Stimulated activated CD4-positive, alpha-beta T cell treated with anti-CD3 and anti-CD28 coated beads, Interleukin-2, amount 100 ng/mL, for 48 hours (primary cell): ENCODE data around the gene CDC45.
"Not testable (repeated sequence)": the region's sequence is repeated elsewhere in the genome, so short reads cannot be mapped to it uniquely, and the experiment has no call there.

Experiments used
- DNase-seq, 2 donors: peaks; one replicate each; pipeline ENCODE4 v3.0.0-alpha.2; 2020

Gene CDC45

DNA sequence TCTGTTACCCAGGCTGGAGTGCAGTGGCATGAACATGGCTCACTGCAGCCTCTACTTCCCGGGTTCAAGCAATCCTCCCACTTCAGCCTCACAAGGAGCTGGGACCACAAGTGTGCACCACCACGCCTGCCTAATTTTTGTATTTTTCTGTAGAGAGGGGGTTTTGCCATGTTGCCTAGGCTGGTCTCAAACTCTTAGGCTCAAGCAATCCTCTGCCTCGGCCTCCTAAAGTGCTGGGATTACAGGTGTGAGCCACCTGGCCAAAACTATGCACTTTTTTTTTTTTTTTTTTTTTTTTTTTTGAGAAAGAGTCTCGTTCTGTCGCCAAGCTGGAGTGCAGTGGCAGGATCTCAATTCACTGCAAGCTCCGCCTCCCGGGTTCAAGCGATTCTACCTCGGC lies 56.8 kb downstream of the CDC45 start:
- no peak for DNase-seq

DNA sequence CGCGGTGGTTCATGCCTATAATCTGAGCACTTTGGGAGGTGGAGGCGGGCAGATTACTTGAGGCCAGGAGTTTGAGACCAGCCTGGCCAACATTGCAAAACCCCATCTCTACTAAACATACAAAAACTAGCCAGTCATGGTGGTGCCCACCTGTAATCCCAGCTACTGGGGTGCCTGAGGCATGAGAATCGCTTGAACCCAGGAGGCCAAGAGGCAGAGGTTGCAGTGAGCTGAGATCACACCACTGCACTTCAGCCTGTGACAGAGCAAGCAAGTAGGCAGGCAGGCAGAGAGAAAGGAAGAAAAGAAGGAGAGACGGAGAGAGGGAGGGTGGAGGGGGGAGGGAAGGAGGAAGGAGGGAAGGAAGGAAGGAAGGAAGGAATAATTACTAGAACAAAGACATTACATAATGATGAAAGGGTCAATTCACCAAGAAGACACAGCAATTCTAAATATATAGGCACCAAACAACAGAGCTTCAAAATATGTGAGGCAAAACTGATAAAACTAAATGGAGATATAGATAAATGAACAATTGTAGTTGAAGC lies 58.3 kb downstream of the CDC45 start:
- no peak for DNase-seq

DNA sequence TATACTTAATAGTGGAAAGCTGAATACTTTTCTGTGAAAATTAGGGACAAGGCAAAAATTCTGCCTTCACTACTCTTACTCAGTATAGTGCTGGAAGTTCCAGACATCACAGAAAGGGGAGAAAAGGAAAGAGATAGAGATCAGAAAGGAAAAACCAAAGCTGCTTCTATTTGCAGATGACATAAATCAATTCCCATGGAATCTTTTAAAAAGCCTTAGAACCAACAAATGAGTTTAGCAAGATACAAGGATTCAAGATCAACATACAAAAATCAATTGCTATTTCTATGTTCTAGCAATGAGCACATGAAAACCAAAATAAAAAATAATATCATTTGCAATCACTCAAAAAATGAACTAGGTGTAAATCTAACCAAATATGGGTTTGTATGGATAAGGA lies 60.7 kb downstream of the CDC45 start:
- no peak for DNase-seq

DNA sequence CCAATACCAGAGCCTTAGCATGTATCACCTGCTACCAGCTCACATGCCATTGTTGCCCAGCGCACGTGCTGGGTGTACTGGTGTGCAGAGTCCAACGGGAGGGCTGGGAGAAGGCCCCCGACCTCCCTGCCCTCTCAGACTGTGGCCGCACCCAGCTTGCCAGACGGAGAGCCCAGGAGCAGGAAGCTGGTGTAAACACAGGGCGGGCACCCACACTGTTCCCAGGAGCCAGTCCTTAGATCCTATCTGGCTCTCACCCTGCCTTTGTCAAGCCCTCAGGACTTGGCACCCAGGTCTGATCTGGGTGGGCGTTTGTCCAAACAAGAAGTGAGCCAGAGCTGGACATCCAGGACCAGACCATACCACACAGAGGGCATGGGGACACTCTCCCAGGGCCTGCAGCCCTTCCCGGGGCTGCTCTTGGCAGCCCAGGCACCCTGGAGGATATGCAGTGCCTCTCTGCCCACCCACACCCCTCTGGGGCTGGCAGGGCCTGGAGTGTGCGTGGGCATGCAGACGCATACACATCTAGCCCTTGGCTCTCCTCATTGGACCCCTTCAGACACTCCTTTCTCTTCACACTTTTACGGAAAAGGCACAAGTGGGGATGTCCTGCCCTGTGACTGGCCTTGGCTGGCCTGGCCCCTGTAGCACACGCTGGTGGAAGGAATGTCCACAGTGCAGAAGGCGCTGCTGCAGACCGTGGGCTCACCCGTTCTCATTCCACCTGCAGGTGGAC lies 64.4 kb downstream of the CDC45 start:
- no peak for DNase-seq

DNA sequence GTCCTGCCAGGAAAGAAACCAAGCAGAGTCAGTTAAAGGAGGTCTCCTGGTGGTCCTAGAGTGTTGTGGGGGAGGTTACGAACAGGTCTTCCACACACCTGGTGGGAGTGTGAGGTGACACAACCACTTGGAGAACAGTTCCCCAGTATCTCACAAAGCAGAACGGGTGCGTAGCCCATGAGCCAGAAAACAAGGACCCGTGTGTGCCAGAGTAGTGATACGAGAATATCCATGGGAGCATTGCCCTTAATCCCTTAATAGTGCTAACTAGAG lies 66.2 kb downstream of the CDC45 start:
- no peak for DNase-seq

DNA sequence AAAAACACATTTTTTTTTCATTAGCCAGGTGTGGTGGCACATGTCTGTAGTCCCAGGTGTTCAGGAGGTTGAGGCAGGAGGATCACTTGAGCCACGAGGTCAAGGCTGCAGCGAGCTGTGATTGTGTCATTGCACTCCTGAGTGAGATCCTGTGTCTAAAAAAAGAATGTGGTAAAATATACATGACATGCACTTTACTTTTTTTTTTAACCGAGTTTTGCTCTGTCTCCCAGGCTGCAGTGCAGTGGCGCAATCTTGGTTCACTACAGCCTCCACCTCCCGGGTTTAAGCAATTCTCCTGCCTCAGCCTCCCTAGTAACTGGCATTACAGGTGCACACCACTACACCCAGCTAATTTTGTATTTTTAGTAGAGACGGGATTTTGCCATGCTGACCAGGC lies 67.0 kb downstream of the CDC45 start:
- no peak for DNase-seq

DNA sequence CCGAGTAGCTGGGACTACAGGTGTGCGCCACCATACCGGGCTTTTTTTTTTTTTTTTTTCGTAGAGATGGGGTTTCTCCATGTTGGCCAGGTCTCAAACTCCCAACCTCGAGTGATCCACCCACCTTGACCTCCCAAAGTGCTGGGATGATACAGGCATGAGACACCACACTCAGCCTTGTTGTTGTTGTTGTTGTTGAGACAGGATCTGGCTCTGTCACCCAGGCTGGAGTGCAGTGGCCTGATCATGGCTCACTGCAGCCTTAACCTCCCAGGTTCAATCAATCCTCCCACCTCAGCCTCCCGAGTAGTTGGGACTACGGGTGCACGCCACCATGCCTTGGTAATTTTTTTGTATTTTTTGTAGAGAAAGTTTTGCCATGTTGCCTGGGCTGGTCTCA lies 67.9 kb downstream of the CDC45 start:
- DNase-seq, result no peak

DNA sequence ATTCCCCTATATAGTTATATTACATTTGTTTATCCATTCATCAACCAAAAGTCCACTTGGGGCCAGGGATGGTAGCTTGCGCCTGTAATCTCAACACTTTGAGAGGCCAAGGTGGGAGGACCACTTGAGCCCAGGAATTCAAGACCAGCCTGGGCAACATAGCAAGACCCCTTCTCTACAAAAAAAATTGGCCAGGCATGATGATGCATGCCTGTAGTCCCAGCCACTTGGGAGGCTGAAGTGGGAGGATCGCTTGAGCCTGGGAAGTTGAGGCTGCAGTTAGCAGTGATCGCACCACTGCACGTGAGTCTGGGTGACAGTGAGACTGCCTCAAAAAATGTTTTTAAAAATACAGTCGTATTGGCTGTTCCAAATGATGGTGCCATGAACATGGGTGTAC lies 68.7 kb downstream of the CDC45 start:
- not testable (repeated sequence) for DNase-seq

DNA sequence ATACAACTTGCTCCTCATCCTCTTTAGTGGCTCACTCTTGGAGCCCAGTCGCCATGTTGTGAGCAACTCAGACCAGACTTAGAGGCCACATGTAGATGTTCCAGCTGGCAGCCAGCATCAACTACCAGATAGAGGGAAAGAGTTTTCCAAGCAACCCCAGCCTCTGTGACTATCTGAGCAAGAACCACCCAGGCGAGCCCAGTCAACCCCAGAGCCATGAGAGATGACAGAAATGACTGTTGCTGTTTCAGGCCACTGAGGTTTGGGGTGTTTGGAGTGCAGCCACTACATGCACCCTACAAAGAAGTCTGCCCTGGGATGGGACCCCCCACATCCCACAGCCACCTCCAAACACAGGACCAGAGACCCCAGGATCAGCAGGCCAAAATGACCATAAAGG lies 69.2 kb downstream of the CDC45 start:
- no peak for DNase-seq

DNA sequence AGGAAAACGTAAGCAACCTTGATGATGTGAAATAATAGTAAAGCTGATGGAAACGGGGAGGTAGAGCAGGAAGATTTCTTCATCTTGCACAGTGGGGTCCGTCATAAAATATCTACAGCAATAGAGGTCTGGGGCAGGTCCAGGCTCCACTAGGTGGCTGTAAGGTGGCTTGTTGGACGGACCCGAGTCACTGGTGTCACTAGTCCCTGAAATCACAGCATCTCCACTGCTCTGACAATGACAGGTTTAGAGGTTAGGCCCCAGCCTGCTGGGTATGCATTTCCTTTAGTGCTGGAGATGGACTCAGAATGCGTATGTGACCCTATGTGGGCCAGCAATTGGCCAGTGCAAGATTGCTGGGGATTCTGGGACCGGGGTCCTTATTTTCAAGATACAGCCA lies 69.7 kb downstream of the CDC45 start:
- no peak for DNase-seq

DNA sequence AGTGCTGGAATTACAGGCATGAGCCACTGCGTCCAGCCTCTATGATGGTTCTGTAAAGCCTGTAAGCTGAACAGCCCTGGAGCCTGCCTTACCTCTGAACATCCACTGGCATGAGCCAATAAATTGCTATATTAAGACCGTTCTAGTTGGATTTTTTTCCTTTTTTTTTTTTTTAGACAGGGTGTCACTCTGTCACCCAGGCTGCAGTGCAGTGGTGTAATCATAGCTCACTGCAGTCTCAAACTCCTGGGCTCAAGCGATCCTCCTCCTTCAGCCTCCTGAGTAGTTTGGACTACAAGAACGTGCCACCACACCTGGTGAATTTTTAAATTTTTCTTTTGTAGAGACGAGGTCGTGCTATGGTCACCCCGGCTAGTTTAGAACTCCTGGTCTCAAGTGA lies 70.7 kb downstream of the CDC45 start:
- no peak for DNase-seq

DNA sequence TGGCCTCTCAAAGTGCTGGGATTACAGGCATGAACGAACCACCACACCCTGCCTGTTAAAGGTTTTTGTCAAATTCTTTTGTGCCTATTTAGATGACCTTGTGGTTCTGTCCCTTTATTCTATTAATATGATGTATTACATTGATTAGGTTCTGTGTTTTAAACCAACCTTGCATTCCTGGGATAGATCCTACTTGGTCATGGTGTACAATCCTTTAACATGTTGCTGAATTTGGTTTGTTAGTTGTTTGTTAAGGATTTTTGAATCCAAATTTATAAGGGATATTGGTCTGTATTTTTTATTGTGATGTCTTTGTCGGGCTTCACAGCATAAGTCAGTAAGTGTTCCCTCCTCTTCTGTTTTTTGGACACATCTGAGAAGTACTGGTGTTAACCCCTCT lies 73.5 kb downstream of the CDC45 start:
- no peak for DNase-seq

DNA sequence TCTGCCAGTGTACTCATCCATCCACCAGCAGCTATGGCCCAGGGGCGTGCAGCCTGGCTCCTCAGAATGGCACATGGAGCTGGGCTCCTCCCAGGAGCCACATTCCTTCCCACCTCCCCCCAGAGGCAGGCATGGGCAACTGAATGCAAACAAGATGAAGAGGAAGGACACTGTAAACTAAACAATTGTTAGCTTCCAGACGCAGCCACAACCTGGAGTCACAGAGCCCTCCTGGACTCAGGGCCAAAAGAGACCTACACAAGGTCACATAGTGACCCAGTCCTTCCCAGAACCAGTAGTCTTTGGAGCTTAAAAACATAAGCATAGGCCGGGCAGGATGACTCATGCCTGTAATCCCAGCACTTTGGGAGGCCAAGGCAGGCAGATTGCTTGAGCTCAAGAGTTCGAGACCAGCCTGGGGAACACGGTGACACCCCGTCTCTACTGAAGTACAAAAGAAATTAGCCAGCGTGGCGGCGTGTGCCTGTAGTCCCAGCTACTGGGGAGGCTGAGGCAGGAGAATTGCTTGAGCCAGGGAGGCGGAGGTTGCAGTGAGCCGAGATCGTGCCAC lies 75.2 kb downstream of the CDC45 start:
- DNase-seq, result no peak

DNA sequence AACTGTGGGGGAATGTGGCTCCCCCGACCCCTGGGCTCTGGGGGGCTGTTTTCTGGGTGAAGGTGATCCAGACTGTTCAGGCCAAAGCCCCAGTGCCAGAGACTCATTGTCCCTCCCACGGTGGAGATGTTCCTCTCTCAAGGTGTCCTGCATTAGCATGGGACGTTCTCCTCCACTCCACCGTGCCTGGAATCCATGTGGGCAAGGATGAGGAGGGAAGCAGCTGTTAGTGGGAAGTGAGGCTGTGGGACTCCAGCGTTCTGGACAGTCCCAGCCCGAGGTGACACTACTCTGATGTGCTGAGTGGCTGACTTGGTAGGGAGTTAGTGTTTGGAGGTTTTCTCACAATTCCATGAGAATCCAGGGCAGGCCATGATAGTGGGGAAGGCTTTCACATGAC lies 75.9 kb downstream of the CDC45 start:
- no peak for DNase-seq

DNA sequence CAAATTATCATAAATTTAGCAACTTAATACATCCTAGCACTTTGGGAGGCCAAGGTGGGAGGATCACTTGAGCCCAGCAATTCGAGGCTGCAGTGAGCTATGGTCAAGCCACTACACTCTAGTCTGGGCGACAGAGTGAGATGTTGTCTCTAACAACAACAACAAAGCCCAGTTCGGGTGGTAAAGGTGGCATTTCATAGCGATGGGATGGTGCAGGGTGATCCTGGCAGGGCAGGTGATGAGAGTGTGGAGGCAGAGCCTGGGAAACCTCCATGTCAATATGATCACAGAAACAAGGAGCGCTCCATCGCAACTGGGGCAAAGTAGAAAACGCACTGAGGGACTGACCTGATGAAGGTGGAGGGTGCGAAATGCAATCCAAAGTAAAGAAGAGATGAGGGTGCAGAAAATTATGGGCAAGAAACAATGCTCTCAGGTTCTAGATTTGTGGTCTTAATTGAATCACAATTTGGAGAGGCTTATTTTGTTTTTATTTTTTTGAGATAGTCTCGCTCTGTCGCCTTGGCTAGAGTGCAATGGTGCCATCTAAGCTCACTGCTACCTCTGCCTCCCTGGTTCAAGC lies 77.3 kb downstream of the CDC45 start:
- no peak for DNase-seq

DNA sequence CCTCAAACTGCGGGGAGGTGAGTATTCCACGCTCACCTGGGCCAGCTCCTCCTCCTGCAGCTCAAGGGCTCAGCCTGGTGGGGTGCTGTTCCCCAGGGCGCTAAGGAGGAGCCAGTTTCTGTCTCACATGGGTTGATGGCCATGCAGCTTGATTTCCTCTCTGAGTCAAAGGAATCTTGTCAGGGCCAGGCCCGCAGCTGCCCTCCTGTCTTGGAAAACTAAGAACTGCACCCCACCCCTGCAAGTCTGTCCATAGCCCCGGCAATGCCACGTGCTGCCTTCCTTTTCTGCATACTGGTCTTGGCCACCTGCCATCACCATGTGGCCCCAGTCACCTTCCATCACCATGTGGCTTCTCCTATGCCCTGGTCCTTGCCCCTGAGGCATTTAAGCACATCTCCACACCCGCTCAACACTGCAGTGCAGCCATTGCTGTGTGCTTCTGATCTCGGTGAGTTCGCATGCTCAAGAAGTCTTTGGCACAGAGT lies 79.6 kb downstream of the CDC45 start:
- no peak for DNase-seq

DNA sequence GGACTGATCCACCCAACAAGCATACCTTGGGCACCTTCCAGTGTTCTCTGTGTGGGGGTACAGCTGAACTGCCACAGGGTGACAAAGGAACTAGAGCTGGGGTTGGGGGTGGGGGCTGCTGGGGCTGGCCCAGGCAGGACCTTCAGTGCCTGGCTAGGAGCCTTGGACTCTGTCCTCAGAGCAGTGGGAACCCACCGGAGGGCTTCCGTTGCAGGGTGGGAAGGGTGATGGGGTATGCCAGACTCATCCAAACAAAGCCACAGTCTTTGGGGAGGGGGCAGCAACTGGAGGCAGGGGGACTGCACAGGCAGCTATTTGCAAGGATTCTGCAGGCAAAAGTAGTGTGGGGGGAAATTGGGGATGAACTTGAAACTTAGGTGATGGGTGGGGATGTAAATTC lies 80.2 kb downstream of the CDC45 start:
- no peak for DNase-seq

DNA sequence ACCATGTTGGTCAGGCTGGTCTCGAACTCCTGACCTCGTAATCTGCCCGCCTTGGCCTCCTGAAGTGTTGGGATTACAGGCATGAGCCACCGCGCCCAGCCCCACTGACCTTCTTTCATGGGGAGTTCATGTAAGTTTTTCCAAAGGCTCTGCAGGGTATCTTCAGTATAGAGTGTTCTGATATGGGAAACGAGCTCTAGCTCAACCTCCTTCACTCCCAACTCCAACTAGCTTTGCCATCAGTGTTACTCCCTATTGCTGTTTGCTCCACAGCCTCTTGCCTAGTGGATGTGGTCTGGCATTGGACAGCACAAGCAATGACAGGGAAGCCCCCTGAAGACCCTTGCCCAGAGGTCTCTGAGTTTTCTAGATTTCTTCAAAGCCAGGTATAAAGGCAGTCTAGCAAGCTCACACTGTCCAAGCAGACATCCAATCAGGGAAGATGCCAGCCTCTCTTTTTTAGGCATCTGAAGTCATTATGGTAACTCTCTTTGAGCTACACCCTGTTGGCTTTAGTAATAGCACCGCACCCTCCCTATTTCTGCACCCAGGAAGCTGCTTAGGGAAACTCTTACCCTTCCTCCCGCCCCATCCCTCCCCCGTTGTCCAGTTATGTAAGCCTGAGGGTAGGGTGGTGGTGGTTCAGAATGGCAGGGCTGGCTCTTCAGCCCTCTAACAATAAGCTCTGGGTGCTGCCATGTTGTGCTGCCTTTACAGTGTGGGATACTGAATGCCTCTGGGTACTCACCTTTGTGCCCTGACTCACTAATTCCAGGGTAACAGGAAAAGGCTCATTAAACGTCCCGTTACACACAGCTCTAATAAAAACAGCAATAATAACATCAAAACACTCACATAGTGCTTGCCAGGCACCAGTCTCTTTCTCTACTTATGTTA lies 85.9 kb downstream of the CDC45 start:
- no peak for DNase-seq

DNA sequence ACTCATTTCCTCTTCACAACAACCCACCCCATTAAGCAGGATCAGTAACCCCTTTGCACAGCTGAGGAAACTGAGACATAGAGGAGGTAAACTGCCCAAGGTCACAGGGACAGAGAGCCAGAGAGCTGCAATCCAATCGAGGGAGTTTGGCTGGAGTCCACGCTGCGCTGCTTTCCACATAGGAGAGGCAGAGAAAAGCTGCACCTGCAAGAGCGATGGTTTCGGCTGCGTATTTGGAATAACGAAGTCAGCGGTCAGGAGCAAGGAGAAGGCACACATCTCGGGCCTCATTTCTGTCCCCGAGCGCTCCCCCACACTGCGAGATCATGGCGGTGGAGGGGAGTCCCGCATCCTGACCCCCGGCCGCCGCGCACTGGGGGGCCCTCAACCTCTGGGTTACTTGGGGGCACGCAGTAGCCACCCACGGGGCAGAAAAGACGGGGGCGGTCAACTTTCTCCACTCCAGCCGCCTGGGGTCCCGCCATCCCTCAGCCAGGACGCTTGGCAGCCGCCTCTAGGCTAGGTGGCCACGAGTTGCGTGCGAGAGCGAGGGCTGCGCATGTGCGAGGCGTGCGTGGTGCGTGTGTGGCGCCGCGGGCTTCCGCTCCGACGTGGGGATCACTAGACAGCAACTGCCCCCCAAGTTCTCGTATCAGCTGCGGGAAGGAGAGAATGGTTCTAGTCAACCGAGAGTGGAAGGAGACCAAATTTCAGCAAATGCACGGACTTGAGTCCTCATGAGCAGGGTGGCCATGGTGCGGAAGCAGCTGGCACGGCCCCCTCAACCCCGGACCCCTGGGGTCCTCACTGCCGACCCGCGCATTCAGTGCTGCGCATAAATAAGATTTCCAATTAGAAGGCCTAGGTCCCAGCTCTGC lies 86.8 kb downstream of the CDC45 start:
- no peak for DNase-seq

DNA sequence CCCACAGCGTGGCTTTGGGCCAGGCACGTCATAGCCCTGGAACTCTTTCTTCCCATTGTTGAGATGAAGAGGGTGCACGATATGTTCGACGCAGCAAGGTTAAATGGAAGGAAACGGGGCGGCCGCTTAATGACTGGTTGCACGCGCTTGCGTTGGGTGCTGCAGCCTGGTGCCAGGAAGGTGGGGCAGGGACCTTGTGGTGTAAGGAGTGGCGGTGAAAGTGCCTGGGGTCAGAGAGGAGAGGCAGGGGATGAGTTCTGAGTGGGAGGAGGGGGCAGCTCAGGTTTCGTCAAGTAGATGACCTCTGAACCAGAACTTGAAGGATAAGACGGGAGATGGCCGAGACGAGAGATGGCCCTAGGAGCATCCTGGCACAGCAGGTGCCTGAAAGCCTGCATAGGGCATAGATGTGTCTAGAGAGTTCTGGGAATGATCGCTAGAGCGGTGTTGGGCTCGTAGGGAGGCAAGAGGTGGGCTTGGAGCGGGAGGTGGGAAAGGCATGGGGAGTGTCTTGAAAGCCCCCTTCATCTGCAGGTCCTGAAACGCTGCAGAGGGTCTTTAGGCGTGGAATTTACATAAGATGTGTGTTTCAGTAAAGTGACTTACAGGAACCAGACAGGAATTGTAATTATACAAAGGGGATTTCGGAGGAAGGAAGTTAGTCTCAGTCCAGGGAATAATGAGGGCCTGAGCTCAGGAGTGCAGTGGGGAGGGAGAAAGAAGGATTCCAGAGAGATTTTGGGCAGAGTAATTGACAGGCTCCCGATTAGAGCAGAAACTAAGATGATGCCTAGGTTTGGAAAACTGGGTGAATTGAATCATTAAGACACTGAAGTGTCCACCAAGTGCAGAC lies 87.7 kb downstream of the CDC45 start:
- no peak for DNase-seq
